PC-9 (cell line): Measurements from ENCODE around the gene NIPSNAP2.

ENCODE experiments used
- EZH2 ChIP-seq: fragments of 200-600 bp; sonication (generic); IDR thresholded peaks from 2 replicates; pipeline ENCODE4 v1.8.0; 2017; ENCODE audit warnings: antibody characterized with exemption, low read depth
- TF ChIP-seq, protein P1 (sequence below): fragments of 200-600 bp; sonication (generic); conservative IDR thresholded peaks from 2 replicates; pipeline ENCODE4 v1.6.1; 2017; ENCODE audit warnings: mixed run types, antibody characterized with exemption, mild to moderate bottlenecking, moderate library complexity

DNA sequence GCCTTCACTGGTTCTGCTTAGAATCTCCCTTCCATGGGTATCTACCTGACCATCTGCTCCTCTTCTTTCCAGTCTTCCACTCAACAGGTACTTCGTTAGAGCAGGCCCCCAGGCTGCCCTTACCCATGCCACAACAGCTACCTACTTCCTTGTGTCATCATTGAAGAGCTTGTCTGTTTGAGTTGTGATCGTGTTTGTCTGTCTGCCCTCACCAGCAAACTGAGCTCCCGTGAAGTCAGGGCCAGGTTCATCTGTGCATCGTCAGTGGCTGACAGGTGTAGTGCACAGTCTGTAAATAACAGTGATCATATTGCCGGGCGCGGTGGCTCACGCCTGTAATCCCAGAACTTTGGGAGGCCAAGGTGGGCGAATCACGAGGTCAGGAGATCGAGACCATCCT lies 5.0 kb downstream of the NIPSNAP2 start:
- TF ChIP-seq EZH2, result no peak
- TF ChIP-seq, protein P1, sequence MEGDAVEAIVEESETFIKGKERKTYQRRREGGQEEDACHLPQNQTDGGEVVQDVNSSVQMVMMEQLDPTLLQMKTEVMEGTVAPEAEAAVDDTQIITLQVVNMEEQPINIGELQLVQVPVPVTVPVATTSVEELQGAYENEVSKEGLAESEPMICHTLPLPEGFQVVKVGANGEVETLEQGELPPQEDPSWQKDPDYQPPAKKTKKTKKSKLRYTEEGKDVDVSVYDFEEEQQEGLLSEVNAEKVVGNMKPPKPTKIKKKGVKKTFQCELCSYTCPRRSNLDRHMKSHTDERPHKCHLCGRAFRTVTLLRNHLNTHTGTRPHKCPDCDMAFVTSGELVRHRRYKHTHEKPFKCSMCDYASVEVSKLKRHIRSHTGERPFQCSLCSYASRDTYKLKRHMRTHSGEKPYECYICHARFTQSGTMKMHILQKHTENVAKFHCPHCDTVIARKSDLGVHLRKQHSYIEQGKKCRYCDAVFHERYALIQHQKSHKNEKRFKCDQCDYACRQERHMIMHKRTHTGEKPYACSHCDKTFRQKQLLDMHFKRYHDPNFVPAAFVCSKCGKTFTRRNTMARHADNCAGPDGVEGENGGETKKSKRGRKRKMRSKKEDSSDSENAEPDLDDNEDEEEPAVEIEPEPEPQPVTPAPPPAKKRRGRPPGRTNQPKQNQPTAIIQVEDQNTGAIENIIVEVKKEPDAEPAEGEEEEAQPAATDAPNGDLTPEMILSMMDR, result no peak
